Kidney (tissue), 14 donors: Measurements from ENCODE around the gene BYSL. TPM values are rescaled to one million over a fixed set of nuclear protein-coding genes. Genes with fewer than 3 reads are reported as not detected.

Experiments used
- DNase-seq, 5 donors: peaks; one replicate each; pipeline ENCODE4 v3.0.0-alpha.2; 2013 to 2020
- FAIRE-seq: peaks from 2 replicates; lab custom pipeline; 2012; peaks lifted over from hg19 to GRCh38; lab: Jason Lieb, UNC
- H3K27ac ChIP-seq, 2 donors: one replicate each; pipeline ENCODE4 v1.7.0; 2013; ENCODE audit warnings: low read depth in 2 of 2, low read length in 2 of 2, inconsistent platforms in 1 of 2
- H3K27me3 ChIP-seq: one replicate; pipeline ENCODE4 v1.7.1; 2013; ENCODE audit warnings: low read length, inconsistent platforms; ENCODE audit not compliant: control insufficient read depth, insufficient read depth
- H3K36me3 ChIP-seq, 3 donors: one replicate each; pipeline versions ENCODE4 v1.7.0 to v1.7.1; 2013; ENCODE audit warnings: low read length in 3 of 3, control low read depth in 1 of 3, inconsistent platforms in 1 of 3; ENCODE audit not compliant: insufficient read depth in 3 of 3, control insufficient read depth in 2 of 3
- H3K4me1 ChIP-seq, 3 donors: one replicate each; pipeline versions ENCODE4 v1.7.0 to v1.7.1; 2013; ENCODE audit warnings: low read length in 3 of 3, inconsistent platforms in 1 of 3, low read depth in 1 of 3; ENCODE audit not compliant: control insufficient read depth in 2 of 3, insufficient read depth in 2 of 3
- H3K4me3 ChIP-seq, 3 donors: one replicate each; pipeline versions ENCODE4 v1.7.0 to v1.8.1; 2013; ENCODE audit warnings: low read length in 3 of 3, control low read depth in 1 of 3, inconsistent platforms in 1 of 3
- H3K9ac ChIP-seq, 3 donors: one replicate each; pipeline versions ENCODE4 v1.7.0 to v1.7.1; 2013; ENCODE audit warnings: low read length in 3 of 3, control low read depth in 1 of 3, inconsistent platforms in 1 of 3
- H3K9me3 ChIP-seq, 3 donors: one replicate each; pipeline versions ENCODE4 v1.7.0 to v1.7.1; 2013; ENCODE audit warnings: low read length in 3 of 3, control low read depth in 1 of 3, inconsistent platforms in 1 of 3; ENCODE audit not compliant: control insufficient read depth in 2 of 3, insufficient read depth in 1 of 3
- intact Hi-C: fragments of 100-400 bp; cut with DNase I; formaldehyde crosslinking; loops from one replicate; pipeline ENCODE4 v1.11.1; 2022
- polyA plus RNA-seq: library from polyadenylated mRNA; stranded (reverse); fragments of 350-450 nt; fragmentation: Illumina TruSeq; extraction: RNeasy Lipid Tissue Mini Kit (QIAGEN cat#74804); gene quantifications from one replicate; pipeline ENCODE4 v1.2.3, GENCODE V29; 2014; ENCODE audit warnings: low read depth, low replicate concordance; ENCODE audit not compliant: insufficient read depth
- total RNA-seq: library from RNA; stranded (reverse); fragmentation: NEBNext Ultra II Directional; extraction: Animal tissue kit (Norgen Biotek cat#: 25700); gene quantifications from one replicate; pipeline ENCODE4 v1.2.1, GENCODE V29; 2021
- TF ChIP-seq, protein P1 (sequence below): IDR thresholded peaks from 3 replicates; pipeline ENCODE4 v1.5.1; 2012; ENCODE audit warnings: mild to moderate bottlenecking, moderate library complexity, borderline replicate concordance; ENCODE audit not compliant: insufficient read depth; ENCODE audit errors: extremely low read depth
- donor health status: control.
- donor health status: control.
- donor health status: control.
- donor health status: control.
- donor health status: control.
- donor health status: DM: yes; HTN: yes; CAD: no.
- donor health status: Normal renal cell carcinoma (clear cell type).

BYSL gene
- total and polyA plus RNA-seq, 2 donors from 2014 or later: 10.1 to 14.3 TPM

DNA sequence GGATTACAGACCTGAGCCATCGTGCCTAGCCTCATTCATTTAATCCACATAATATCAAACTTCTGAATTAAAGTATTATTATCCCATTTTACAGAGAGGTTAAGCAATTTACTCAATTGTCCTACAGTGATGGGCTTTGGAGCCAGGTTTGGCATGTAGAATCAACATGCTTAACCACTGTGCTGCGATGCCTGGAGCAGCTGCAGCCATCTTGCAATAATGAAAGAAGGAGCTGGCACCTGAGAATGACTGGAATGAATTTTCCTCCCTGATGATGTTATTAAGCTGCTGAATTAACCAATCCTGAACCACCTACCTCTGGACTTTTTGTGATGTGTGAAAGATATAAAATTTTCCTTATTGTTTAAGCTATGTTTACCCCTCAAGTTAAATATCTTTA is 33.4 kb downstream of the BYSL start:
- H3K27me3 ChIP-seq: no peaks in the 10 kb centered on the region
- no peak overlapping the region for H3K4me3 ChIP-seq
- no peak for FAIRE-seq
- H3K4me1 ChIP-seq: no peaks in the 10 kb centered on the region
- H3K9ac ChIP-seq: no peak overlapping the region
- no peak overlapping the region for H3K27ac ChIP-seq
- no peaks in the 10 kb centered on the region for H3K9me3 ChIP-seq
- intact Hi-C loops: no loop called here
- no peak for DNase-seq
- no peaks in the 10 kb centered on the region for H3K36me3 ChIP-seq
- TF ChIP-seq, protein P1, sequence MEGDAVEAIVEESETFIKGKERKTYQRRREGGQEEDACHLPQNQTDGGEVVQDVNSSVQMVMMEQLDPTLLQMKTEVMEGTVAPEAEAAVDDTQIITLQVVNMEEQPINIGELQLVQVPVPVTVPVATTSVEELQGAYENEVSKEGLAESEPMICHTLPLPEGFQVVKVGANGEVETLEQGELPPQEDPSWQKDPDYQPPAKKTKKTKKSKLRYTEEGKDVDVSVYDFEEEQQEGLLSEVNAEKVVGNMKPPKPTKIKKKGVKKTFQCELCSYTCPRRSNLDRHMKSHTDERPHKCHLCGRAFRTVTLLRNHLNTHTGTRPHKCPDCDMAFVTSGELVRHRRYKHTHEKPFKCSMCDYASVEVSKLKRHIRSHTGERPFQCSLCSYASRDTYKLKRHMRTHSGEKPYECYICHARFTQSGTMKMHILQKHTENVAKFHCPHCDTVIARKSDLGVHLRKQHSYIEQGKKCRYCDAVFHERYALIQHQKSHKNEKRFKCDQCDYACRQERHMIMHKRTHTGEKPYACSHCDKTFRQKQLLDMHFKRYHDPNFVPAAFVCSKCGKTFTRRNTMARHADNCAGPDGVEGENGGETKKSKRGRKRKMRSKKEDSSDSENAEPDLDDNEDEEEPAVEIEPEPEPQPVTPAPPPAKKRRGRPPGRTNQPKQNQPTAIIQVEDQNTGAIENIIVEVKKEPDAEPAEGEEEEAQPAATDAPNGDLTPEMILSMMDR: no peak

DNA sequence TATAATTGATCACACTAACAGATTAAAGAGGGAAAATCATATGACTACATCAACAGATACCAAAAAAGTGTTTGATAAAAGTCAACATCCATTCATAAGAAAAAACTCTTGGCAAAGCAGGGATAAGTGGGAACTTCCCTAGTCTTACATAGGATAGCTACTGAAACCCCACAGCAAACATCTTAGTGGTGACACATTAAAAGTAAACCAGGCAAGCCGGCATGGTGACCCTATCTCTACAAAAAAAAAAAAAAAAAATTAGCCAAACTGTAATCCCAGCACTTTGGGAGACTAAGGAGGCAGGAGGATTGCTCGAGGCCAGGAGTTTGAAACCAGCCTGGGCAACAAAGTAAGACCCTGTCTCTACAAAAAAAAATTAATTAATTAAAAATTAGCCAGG is 34.1 kb downstream of the BYSL start:
- TF ChIP-seq, protein P1: no peak
- intact Hi-C loops: no loop called here
- Histone ChIP-seq H3K36me3 (no peaks in the 10 kb centered on the region), H3K4me1 (no peaks in the 10 kb centered on the region), H3K9me3 (no peaks in the 10 kb centered on the region), H3K4me3 (no peak overlapping the region), H3K27me3 (no peaks in the 10 kb centered on the region), H3K27ac (no peak overlapping the region), H3K9ac (no peak overlapping the region)
- DNase-seq (no peak), FAIRE-seq (no peak)

DNA sequence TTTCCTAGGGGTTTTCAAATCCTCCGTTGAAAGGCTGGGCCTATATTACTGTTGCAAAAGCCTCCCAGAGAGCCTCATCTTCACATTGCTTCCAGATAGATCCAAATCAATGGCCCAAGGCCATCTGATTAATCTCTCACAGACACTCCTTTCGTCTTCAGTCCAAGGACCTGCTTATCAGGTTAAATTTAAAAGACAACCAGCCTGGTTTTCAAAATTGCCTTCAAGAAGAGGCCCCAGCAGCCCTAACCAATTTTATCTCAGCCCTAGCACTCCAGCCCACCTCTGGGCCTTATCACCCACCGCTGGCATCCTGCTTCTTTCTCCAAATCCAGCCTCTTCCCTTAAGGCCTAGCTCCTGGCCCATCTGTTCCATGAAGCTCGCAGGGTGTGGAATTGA is 35.8 kb downstream of the BYSL start:
- TF ChIP-seq, protein P1: no peak
- intact Hi-C loops: no loop called here
- no peaks in the 10 kb centered on the region for H3K36me3 ChIP-seq
- no peak for DNase-seq
- no peaks in the 10 kb centered on the region for H3K27me3 ChIP-seq
- H3K9ac ChIP-seq: no peak overlapping the region
- no peak overlapping the region for H3K4me3 ChIP-seq
- H3K27ac ChIP-seq: no peak overlapping the region
- no peaks in the 10 kb centered on the region for H3K9me3 ChIP-seq
- H3K4me1 ChIP-seq: no peaks in the 10 kb centered on the region
- FAIRE-seq: no peak
